CD4-positive, alpha-beta T cell treated with Interleukin-15 for 4 hours (primary cell): ENCODE results near the gene RPL37A.

Experiments
- DNase-seq: peaks from one replicate; pipeline ENCODE4 v3.0.0-alpha.2; 2020; ENCODE audit warnings: low spot score

Gene RPL37A

GRCh38 chr2:216548901-216549331 lies 50.3 kb downstream of the RPL37A start:
- DNase-seq: no peak

- no peak for DNase-seq
Observed at GRCh38 chr2:216549926-216550690, 51.5 kb downstream of the RPL37A start.

GRCh38 chr2:216551234-216552068 lies 52.8 kb downstream of the RPL37A start:
- no peak for DNase-seq

GRCh38 chr2:216553093-216553478 lies 54.4 kb downstream of the RPL37A start:
- no peak for DNase-seq
